HEK293 (cell line): ENCODE results near the gene HSDL2.

Experiments used
- HOXA7 ChIP-seq: sonication (generic); formaldehyde crosslinking; IDR thresholded peaks from 2 replicates; pipeline ENCODE4 v1.8.1; 2022; ENCODE audit warnings: missing genetic modification reagents, borderline replicate concordance
- INSM2 ChIP-seq: fragments of 450-650 bp; formaldehyde crosslinking; IDR thresholded peaks from 2 replicates; pipeline ENCODE4 v1.5.1; 2016; ENCODE audit warnings: missing biosample characterization, missing genetic modification characterization
- KLF16 ChIP-seq: fragments of 450-650 bp; formaldehyde crosslinking; IDR thresholded peaks from 2 replicates; pipeline ENCODE4 v1.5.1; 2017; ENCODE audit warnings: missing biosample characterization, missing genetic modification characterization
- KLF8 ChIP-seq: fragments of 450-650 bp; formaldehyde crosslinking; IDR thresholded peaks from 2 replicates; pipeline ENCODE4 v1.5.1; 2016; ENCODE audit warnings: missing biosample characterization, missing genetic modification characterization
- PRDM6 ChIP-seq: fragments of 450-650 bp; formaldehyde crosslinking; IDR thresholded peaks from 2 replicates; pipeline ENCODE4 v1.5.1; 2017; ENCODE audit warnings: missing biosample characterization, missing genetic modification characterization
- SCRT1 ChIP-seq: fragments of 450-650 bp; formaldehyde crosslinking; IDR thresholded peaks from 2 replicates; pipeline ENCODE4 v1.5.1; 2016; ENCODE audit warnings: missing biosample characterization, missing genetic modification characterization, borderline replicate concordance
- TCF7L2 ChIP-seq: IDR thresholded peaks from 2 replicates; pipeline ENCODE4 v1.6.1; 2011; ENCODE audit warnings: low read depth, mild to moderate bottlenecking, inconsistent platforms, low read length, moderate library complexity, borderline replicate concordance
- YY1 ChIP-seq: fragments of 450-650 bp; formaldehyde crosslinking; IDR thresholded peaks from 2 replicates; pipeline ENCODE4 v1.5.1; 2018; ENCODE audit warnings: missing biosample characterization, missing genetic modification characterization
- ZBTB10 ChIP-seq: fragments of 450-650 bp; formaldehyde crosslinking; IDR thresholded peaks from 2 replicates; pipeline ENCODE4 v1.5.1; 2016; ENCODE audit warnings: missing biosample characterization, missing genetic modification characterization
- ZBTB21 ChIP-seq: fragments of 450-650 bp; formaldehyde crosslinking; IDR thresholded peaks from 2 replicates; pipeline ENCODE4 v1.5.1; 2017; ENCODE audit warnings: missing biosample characterization, missing genetic modification characterization
- ZFP3 ChIP-seq: fragments of 450-650 bp; formaldehyde crosslinking; IDR thresholded peaks from 2 replicates; pipeline ENCODE4 v1.5.1; 2016; ENCODE audit warnings: low read depth, missing biosample characterization, missing genetic modification characterization
- ZFP37 ChIP-seq: fragments of 450-650 bp; formaldehyde crosslinking; IDR thresholded peaks from 2 replicates; pipeline ENCODE4 v1.5.1; 2016; ENCODE audit warnings: missing biosample characterization, missing genetic modification characterization
- ZFP69B ChIP-seq: fragments of 450-650 bp; formaldehyde crosslinking; IDR thresholded peaks from 2 replicates; pipeline ENCODE4 v1.5.1; 2016; ENCODE audit warnings: missing biosample characterization, missing genetic modification characterization
- ZNF10 ChIP-seq: fragments of 450-650 bp; formaldehyde crosslinking; IDR thresholded peaks from 2 replicates; pipeline ENCODE4 v1.5.1; 2017; ENCODE audit warnings: missing biosample characterization, missing genetic modification characterization
- ZNF155 ChIP-seq: fragments of 450-650 bp; formaldehyde crosslinking; IDR thresholded peaks from 2 replicates; pipeline ENCODE4 v1.5.1; 2016; ENCODE audit warnings: missing biosample characterization, missing genetic modification characterization
- ZNF16 ChIP-seq: fragments of 450-650 bp; formaldehyde crosslinking; IDR thresholded peaks from 2 replicates; pipeline ENCODE4 v1.5.1; 2016; ENCODE audit warnings: low read depth, missing biosample characterization, missing genetic modification characterization
- ZNF174 ChIP-seq: fragments of 450-650 bp; formaldehyde crosslinking; IDR thresholded peaks from 2 replicates; pipeline ENCODE4 v1.5.0; 2017; ENCODE audit warnings: missing biosample characterization, mild to moderate bottlenecking, missing genetic modification characterization
- ZNF23 ChIP-seq: fragments of 450-650 bp; formaldehyde crosslinking; IDR thresholded peaks from 2 replicates; pipeline ENCODE4 v1.5.1; 2016; ENCODE audit warnings: missing biosample characterization, missing genetic modification characterization, borderline replicate concordance
- ZNF248 ChIP-seq: fragments of 450-650 bp; formaldehyde crosslinking; IDR thresholded peaks from 2 replicates; pipeline ENCODE4 v1.5.1; 2017; ENCODE audit warnings: missing biosample characterization, missing genetic modification characterization
- ZNF26 ChIP-seq: fragments of 450-650 bp; formaldehyde crosslinking; IDR thresholded peaks from 2 replicates; pipeline ENCODE4 v1.5.1; 2016; ENCODE audit warnings: missing biosample characterization, missing genetic modification characterization
- ZNF266 ChIP-seq: fragments of 450-650 bp; formaldehyde crosslinking; IDR thresholded peaks from 2 replicates; pipeline ENCODE4 v1.5.1; 2016; ENCODE audit warnings: missing biosample characterization, missing genetic modification characterization, low read depth
- ZNF302 ChIP-seq: fragments of 450-650 bp; formaldehyde crosslinking; IDR thresholded peaks from 2 replicates; pipeline ENCODE4 v1.5.1; 2016; ENCODE audit warnings: missing biosample characterization, missing genetic modification characterization, low read depth
- ZNF341 ChIP-seq: fragments of 450-650 bp; formaldehyde crosslinking; IDR thresholded peaks from 2 replicates; pipeline ENCODE4; 2016; ENCODE audit warnings: low read depth, missing biosample characterization, missing genetic modification characterization
- ZNF391 ChIP-seq: fragments of 450-650 bp; formaldehyde crosslinking; IDR thresholded peaks from 2 replicates; pipeline ENCODE4 v1.5.1; 2016; ENCODE audit warnings: low read depth, missing biosample characterization, missing genetic modification characterization, borderline replicate concordance
- ZNF449 ChIP-seq: fragments of 450-650 bp; formaldehyde crosslinking; IDR thresholded peaks from 2 replicates; pipeline ENCODE4 v1.5.1; 2017; ENCODE audit warnings: missing biosample characterization, mild to moderate bottlenecking, missing genetic modification characterization, moderate library complexity
- ZNF488 ChIP-seq: fragments of 450-650 bp; formaldehyde crosslinking; IDR thresholded peaks from 2 replicates; pipeline ENCODE4 v1.5.1; 2016; ENCODE audit warnings: missing biosample characterization, missing genetic modification characterization
- ZNF596 ChIP-seq: fragments of 450-650 bp; IDR thresholded peaks from 2 replicates; pipeline ENCODE4 v1.5.0; 2018; ENCODE audit warnings: missing biosample characterization, mild to moderate bottlenecking, missing genetic modification characterization, moderate library complexity
- ZNF654 ChIP-seq: fragments of 450-650 bp; formaldehyde crosslinking; IDR thresholded peaks from 2 replicates; pipeline ENCODE4 v1.5.1; 2016; ENCODE audit warnings: low read depth, missing biosample characterization, missing genetic modification characterization
- ZNF664 ChIP-seq: fragments of 450-650 bp; formaldehyde crosslinking; IDR thresholded peaks from 2 replicates; pipeline ENCODE4 v1.5.1; 2016; ENCODE audit warnings: missing biosample characterization, missing genetic modification characterization
- ZNF701 ChIP-seq: fragments of 450-650 bp; formaldehyde crosslinking; IDR thresholded peaks from 2 replicates; pipeline ENCODE4 v1.5.1; 2016; ENCODE audit warnings: missing biosample characterization, missing genetic modification characterization
- ZNF707 ChIP-seq: fragments of 450-650 bp; formaldehyde crosslinking; IDR thresholded peaks from 2 replicates; pipeline ENCODE4 v1.5.1; 2016; ENCODE audit warnings: missing biosample characterization, missing genetic modification characterization

HSDL2 gene

GRCh38 chr9:112380102-112380824 is at the start of gene HSDL2 (continued):
- TF ChIP-seq PRDM6 (tag by site-specific recombination) (no peak), ZNF391 (tag by site-specific recombination) (no peak), INSM2 (no peak), ZNF488 (no peak), HOXA7 (CRISPR knock-in tag) (no peak), ZNF654 (tag by site-specific recombination) (no peak), TCF7L2 (no peak), YY1 (no peak), ZNF23 (tag by site-specific recombination) (no peak), KLF8 (tag by site-specific recombination) (peak; percentile 60), ZFP3 (no peak), ZFP37 (tag by site-specific recombination) (no peak), ZNF341 (tag by site-specific recombination) (peak; percentile 12; the same call in 1 of the 2 replicates), ZNF10 (no peak), ZNF155 (tag by site-specific recombination) (no peak), ZNF16 (tag by site-specific recombination) (no peak), ZNF664 (tag by site-specific recombination) (no peak), KLF16 (peak; percentile 32; the same call in 1 of the 2 replicates), ZNF302 (tag by site-specific recombination) (no peak), ZNF26 (no peak), ZNF596 (no peak), ZNF266 (tag by site-specific recombination) (no peak), ZNF707 (no peak), ZNF248 (no peak), ZNF701 (tag by site-specific recombination) (no peak), ZBTB10 (tag by site-specific recombination) (no peak), ZNF174 (tag by site-specific recombination) (no peak), ZBTB21 (tag by site-specific recombination) (no peak), SCRT1 (no peak), ZFP69B (no peak), ZNF449 (tag by site-specific recombination) (no peak)
